HG03354 (cell line): ENCODE measurements around the gene CDKAL1.
A peak's percentile ranks its signal among the peaks of the same experiment; 100 is the strongest.

Experiments used
- ATAC-seq: cut with Tn5 transposase; IDR thresholded peaks from one replicate; pipeline ENCODE4 v1.9.1; 2021; ENCODE audit warnings: mild to moderate bottlenecking; ENCODE audit not compliant: unreplicated experiment, poor library complexity, severe bottlenecking

CDKAL1 gene

DNA sequence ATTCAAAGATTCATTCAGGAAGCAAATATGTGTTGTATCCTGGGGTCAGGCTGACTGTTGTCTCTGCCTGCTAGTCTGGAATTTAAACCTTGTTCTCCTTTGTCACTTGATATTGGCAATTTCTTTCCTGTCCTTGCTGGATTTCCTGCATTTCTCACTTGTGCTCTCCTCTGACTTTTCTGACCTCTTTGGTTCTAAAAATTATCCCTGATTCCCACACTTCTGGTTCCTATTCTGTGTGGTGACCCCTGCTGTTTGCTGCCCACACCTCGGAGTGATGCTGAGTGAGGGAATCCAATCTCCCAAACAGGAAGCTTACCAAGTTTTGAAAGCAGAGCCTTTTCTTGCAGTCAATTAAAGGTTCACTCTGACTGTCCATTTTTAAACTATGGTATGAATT is 345.3 kb downstream of the CDKAL1 start:
- no peak for ATAC-seq

DNA sequence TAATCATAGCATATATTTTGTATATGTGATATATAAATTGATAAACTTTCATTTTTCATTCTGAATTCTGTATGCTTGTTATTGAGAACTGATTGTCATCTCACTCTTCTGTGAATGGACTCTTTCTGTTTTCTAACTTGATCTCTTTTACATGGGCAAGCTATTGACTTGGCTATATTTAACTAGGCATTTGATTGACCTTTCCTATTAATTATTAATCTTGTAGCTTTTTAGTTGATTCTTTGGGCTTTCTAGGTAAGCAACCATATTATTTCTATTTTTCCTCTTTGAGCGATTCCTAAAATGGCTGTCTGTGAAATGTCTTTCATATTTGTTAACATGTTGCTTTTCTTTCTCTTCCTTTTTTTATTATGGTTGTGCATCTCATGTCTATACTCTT is 347.1 kb downstream of the CDKAL1 start:
- no peak for ATAC-seq

DNA sequence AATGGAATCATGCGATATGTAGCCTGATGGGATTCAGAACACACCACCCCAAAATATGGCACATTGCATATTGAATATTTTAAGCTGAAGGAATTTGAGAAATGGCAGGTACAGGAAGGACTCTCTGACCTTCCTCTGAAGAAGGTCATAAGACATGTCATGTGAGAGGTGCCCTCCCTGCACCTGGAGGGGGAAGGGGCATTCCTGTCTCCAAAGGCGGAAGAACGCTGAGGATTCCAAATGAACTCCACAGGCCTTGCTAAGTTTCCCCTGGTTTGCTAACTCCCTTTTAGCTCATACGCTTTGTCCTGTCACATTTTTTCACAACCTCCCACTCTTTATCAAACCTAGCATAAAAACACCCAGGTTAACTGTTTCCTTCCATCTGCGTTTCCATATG is 347.8 kb downstream of the CDKAL1 start:
- no peak for ATAC-seq

DNA sequence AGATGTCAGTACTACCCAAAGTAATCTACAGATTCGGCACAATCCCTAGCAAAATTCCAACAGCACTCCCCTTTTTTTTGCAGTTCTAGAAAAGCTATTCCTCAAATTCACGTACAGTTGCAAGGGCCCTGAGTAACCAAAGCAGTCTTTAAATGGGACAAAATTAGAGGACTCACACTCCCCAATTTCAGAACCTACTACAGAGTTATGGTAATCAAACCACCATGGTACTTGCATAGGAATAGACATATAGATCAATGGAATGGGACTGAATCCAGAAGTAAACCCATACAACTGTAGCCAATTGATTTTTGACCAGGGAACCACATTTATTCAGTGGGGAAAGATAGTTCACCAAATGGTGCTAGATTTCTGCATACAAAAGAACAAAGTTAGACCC is 350.8 kb downstream of the CDKAL1 start:
- ATAC-seq: no peak

- no peak for ATAC-seq
Observed at GRCh38 chr6:20891161-20891560, 356.9 kb downstream of the CDKAL1 start.

DNA sequence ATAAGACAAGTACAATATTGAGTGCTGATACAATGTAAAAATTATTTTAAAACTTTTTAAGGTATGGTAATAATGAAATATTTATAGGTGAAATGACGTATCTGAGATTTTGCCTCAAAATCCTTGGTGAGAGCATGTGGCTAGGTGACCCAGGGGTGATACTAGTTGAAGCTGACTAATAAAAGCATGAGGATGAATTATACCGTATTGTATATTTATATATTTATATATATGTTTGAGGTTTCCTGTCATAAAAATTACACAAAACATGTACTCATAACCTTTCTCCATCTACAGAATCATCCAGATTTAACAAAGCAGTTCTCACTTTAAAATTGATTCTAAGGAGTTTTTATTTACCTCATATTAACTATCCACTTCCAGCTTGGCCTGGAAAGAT is 358.1 kb downstream of the CDKAL1 start:
- no peak for ATAC-seq

DNA sequence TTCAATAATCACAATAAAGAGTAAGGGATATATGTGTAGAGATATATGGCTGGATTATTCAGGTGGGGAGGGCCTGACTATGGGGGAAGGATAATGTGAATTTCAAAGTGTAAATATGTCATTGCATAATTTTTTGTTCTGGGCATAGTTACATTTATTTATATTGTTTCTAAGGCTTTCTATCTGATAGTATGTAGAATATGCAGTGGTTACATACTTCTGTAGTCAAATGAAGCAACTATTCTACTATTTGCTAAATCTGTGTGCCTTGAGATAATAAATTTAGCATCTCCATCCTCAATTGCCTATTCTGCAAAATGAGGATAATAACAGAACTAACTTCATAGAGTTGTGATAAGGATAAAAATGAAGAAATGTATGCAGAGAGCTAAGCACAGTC is 359.2 kb downstream of the CDKAL1 start:
- no peak for ATAC-seq

GRCh38 chr6:20900389-20901160 is 366.3 kb downstream of the CDKAL1 start:
- ATAC-seq: peak; percentile 93

- ATAC-seq: no peak
Observed at GRCh38 chr6:20905377-20905776, 371.1 kb downstream of the CDKAL1 start.

- ATAC-seq: no peak
Observed at GRCh38 chr6:20906945-20907344, 372.7 kb downstream of the CDKAL1 start.

DNA sequence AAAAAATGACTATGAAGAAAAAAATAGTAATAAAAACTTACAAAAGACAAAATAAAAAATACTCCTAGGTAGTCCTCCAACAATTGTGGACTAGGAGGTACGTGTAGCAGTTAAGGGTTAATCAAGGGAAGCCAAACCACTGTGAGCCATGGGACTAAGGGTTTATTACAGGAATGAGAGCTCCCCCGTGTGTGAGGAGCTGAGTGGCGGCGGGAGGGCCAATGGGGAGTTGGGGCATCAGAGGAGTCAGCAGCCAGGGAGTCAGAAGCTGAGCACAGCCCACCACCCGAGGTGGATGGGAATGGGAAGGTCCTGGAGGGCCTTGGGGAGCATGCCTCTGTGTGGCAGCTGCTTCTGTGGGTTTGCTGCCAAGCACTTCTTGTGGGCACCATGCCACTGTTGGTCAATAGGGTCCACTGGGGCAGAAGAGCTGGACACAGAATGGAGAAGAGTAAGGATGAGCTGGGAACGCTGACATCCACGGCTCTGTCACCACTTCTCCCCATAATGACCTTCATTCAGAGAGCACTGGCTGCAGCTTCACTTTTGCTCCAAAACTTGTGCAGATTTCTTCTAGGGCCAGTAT is 373.3 kb downstream of the CDKAL1 start:
- no peak for ATAC-seq

DNA sequence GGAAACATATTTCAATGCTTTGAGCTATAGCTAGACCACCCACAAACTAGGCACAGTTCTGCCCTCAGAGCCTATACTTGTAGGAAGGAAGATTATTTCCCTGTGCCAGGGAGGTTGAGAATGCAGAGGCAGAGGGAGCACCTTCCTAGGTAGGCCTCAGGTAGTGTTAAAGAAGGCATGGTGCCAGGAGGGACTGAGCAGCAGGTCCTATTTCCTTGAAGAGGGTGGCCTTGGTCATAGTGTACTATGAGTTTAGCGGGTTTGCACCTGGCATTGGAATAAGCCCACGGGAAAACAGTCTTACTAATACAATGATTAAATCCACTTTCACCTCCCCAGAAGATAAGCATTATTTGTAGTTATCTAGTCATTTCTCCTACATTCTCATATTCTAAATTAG is 375.4 kb downstream of the CDKAL1 start:
- ATAC-seq: no peak

DNA sequence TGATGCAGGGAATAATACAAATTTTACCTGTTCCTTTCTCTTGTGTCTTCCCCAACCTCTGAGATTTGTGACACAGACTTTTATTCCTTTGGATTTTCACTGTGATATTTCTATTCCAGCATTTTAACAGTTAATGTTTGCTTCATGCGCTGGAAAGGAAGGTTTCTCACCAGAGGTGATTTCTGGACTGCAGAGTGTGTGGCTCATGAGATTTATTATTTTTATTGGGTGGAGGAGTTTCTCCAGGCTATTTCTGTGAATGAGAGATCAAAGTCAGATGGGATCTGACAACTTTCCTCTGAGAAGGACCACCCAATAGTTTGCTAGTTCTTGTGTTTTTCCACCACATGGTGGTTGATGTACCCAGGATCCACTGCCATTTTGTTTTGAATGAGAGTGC is 377.5 kb downstream of the CDKAL1 start:
- no peak for ATAC-seq

GRCh38 chr6:20915156-20915555 is 380.9 kb downstream of the CDKAL1 start:
- no peak for ATAC-seq

- no peak for ATAC-seq
Observed at GRCh38 chr6:20915626-20916025, 381.4 kb downstream of the CDKAL1 start.

GRCh38 chr6:20916086-20916485 is 381.8 kb downstream of the CDKAL1 start:
- no peak for ATAC-seq

- no peak for ATAC-seq
Observed at GRCh38 chr6:20918868-20919267, 384.6 kb downstream of the CDKAL1 start.

- peak; percentile 86 for ATAC-seq
Observed at GRCh38 chr6:20919677-20920385, 385.6 kb downstream of the CDKAL1 start.

DNA sequence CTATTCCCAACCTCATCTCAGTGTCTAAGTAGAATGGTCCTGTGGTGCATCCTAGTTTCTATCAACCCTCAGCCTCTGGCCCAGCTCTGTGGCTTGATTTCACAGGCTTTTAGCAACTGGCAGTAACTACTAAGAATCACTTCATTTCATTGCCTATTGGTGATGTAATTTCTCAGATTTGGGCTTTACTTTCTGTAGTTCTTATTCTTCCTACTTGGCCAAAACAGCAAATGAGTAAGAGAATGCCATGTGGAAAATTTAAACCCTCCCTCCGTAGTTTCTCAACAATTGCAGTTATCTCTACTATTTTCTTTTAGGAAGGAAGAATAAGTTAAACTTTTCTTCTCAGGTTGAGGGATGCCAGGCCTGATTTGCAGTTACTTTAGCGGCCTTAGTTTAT is 387.3 kb downstream of the CDKAL1 start:
- ATAC-seq: no peak

- no peak for ATAC-seq
Observed at GRCh38 chr6:20922743-20923142, 388.5 kb downstream of the CDKAL1 start.

DNA sequence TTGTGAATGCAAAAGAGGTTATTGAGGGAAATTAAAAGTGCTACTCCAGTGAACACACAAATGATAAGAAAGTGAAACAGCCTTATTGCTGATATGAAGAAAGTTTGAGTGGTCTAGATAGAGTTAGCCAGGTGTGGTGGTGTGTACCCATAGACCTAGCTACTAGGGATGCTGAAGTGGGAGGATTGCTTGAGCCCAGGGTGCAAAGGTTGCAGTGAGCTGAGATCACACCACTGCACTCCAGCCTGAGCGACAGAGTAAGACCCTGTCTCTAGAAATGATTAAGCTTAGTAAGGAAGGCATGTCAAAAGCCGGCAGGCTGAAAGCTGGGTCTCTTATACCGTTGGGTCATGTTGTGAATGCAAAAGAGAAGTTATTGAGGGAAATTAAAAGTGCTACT is 389.8 kb downstream of the CDKAL1 start:
- peak; percentile 41 for ATAC-seq
